ENCODE measurements around the gene CFL2. TPM values are rescaled to one million over a fixed set of nuclear protein-coding genes. Genes with fewer than 3 reads are reported as not detected.

Gene CFL2
- total RNA-seq, 1 experiment from 2014 or later = 13.9 TPM

- no peak for DNase-seq
- Histone ChIP-seq H3K14ac (ENCODE audit: insufficient read depth, low read length) (no peak overlapping the region), H4K5ac (ENCODE audit: insufficient read length, low read depth, low read length) (no peak overlapping the region), H3K18ac (ENCODE audit: insufficient read length, low read depth, low read length) (no peak overlapping the region), H3K23ac (ENCODE audit: insufficient read length, low read depth, low read length) (no peak overlapping the region), H4K20me1 (ENCODE audit: control insufficient read depth, insufficient read depth, insufficient read length) (no peaks in the 10 kb centered on the region), H4K8ac (replicated peaks; ENCODE audit: insufficient read length, low read depth, low read length) (no peak overlapping the region), H2BK20ac (ENCODE audit: low read depth, low read length, poor library complexity, severe bottlenecking) (no peak overlapping the region), H3K56ac (ENCODE audit: insufficient read length, low read depth, low read length) (no peak overlapping the region), H3K4me2 (ENCODE audit: insufficient read depth, insufficient read length, low read length) (no peak overlapping the region), H3K79me2 (ENCODE audit: insufficient read depth, low read length) (no peaks in the 10 kb centered on the region), H3K23me2 (ENCODE audit: insufficient read length, low read depth, low read length, poor library complexity, severe bottlenecking) (no peaks in the 10 kb centered on the region), H3K4ac (ENCODE audit: low read depth, low read length) (no peak overlapping the region), H2BK5ac (ENCODE audit: insufficient read length, low read length) (no peak overlapping the region), H3K4me1 (ENCODE audit: insufficient read depth, low read length) (peaks cover 3% of the 10 kb centered on the region; the same call in 1 of the 2 replicates), H3K79me1 (ENCODE audit: insufficient read depth, low read depth, low read length, poor library complexity, severe bottlenecking) (no peaks in the 10 kb centered on the region), H3T11ph (ENCODE audit: low read length) (no peak overlapping the region), H3K27me3 (ENCODE audit: insufficient read depth, low read length) (no peaks in the 10 kb centered on the region), H2BK15ac (ENCODE audit: low read depth, low read length) (no peak overlapping the region), H2BK120ac (ENCODE audit: low read depth, low read length, poor library complexity, severe bottlenecking) (no peak overlapping the region), H2BK12ac (ENCODE audit: insufficient read length, low read depth, low read length) (no peak overlapping the region), H3K27ac (ENCODE audit: insufficient read length, low read depth, low read length) (no peak overlapping the region), H2AK5ac (ENCODE audit: insufficient read length, low read length) (no peak overlapping the region), H3K9ac (ENCODE audit: extremely low read depth, insufficient read length, low read length) (no peak overlapping the region), H4K91ac (ENCODE audit: insufficient read length, low read depth, low read length) (no peak overlapping the region), H3K9me3 (ENCODE audit: control insufficient read depth, low read depth, low read length) (no peaks in the 10 kb centered on the region), H2AFZ (ENCODE audit: low read length) (no peak overlapping the region)
- Mint-ChIP-seq H3K27me3 (ENCODE audit: low read depth) (peaks cover 1% of the 10 kb centered on the region; the same call in 1 of the 2 replicates), H3K27ac (no peak overlapping the region), H3K9me3 (no peaks in the 10 kb centered on the region; a peak in 1 of 5 replicates), H3K4me3 (no peak overlapping the region), H3K36me3 (ENCODE audit: insufficient read depth in 1 of 3, low read depth in 3 of 3) (peaks cover 0 to 4% (median 0%) of the 10 kb centered on the region in 3 experiments; a peak in 1 of 7 replicates), H3K4me1 (peaks cover 9 to 11% of the 10 kb centered on the region in 2 experiments)
- no CpG with 5 or more reads among the region's 1 CpG for WGBS (ENCODE audit: extremely low coverage, insufficient read length, low lambda C conversion rate)
- TF ChIP-seq CTCF (conservative IDR thresholded peaks at IDR 0.05) = no peak
Measured at GRCh38 chr14:34673702-34674101, 40.7 kb downstream of the CFL2 start.

Measured in H9 (cell line).